B cell (primary cell): ENCODE data around the gene SUSD4. TPM values are rescaled to one million over a fixed set of nuclear protein-coding genes. Genes with fewer than 3 reads are reported as not detected.

Experiments
- ATAC-seq: fragments of 200-7000 bp; cut with Tn5 transposase; one replicate; pipeline ENCODE4 v1.10.0; 2021; ENCODE audit warnings: low read depth, mild to moderate bottlenecking, moderate number of reproducible peaks, moderate library complexity
- CTCF ChIA-PET: fragments of 350-600 bp; sonication (Branson Sonifier 250); formaldehyde crosslinking; loops from one replicate; lab custom pipeline; 2021; ENCODE audit warnings: antibody characterized with exemption, inconsistent platforms; lab: Charles Lee
- POLR2A ChIA-PET: fragments of 350-600 bp; sonication (Branson Sonifier 250); formaldehyde crosslinking; loops from one replicate; lab custom pipeline; 2021; ENCODE audit warnings: antibody characterized with exemption; lab: Charles Lee
- DNase-seq: peaks from one replicate; pipeline ENCODE4 v3.0.0; 2013
- H2AFZ ChIP-seq: 2 replicates; pipeline ENCODE4 v1.6.1; 2012; ENCODE audit warnings: mild to moderate bottlenecking, low read depth, low read length; ENCODE audit not compliant: insufficient read depth, poor library complexity, severe bottlenecking
- H3K27ac ChIP-seq, 2 donors: 1 replicate in 1 of 2; 2 replicates in 1 of 2; pipeline ENCODE4 v1.5.1; 2012 to 2013; ENCODE audit warnings: low read length in 2 of 2, mild to moderate bottlenecking in 2 of 2, moderate library complexity in 1 of 2
- H3K27me3 ChIP-seq, 4 experiments: fragments of 200-600 bp in 1 of 4; sonication (generic) in 1 of 4; replicated peaks in 1 of 4; 1 replicate in 2 of 4; 2 replicates in 2 of 4; pipeline versions ENCODE4 v1.6.1 to v1.7.0; 2013 to 2016; ENCODE audit warnings: low read length in 3 of 4, mild to moderate bottlenecking in 2 of 4, mixed read lengths in 1 of 4, moderate library complexity in 1 of 4; ENCODE audit not compliant: insufficient read depth in 4 of 4, control insufficient read depth in 3 of 4; ENCODE audit errors: control extremely low read depth in 1 of 4
- H3K36me3 ChIP-seq, 2 experiments: replicated peaks in 1 of 2; 1 replicate in 1 of 2; 2 replicates in 1 of 2; pipeline versions ENCODE4 v1.6.1 to v1.7.1; 2013; ENCODE audit warnings: low read length in 1 of 2; ENCODE audit not compliant: insufficient read depth in 2 of 2, control insufficient read depth in 1 of 2; ENCODE audit errors: control extremely low read depth in 1 of 2, extremely low read depth in 1 of 2
- H3K4me1 ChIP-seq, 2 donors: fragments of 200-600 bp in 1 of 2; sonication (generic) in 1 of 2; 1 replicate in 1 of 2; 2 replicates in 1 of 2; pipeline versions ENCODE4 v1.5.1 to v1.6.1; 2013 to 2017; ENCODE audit warnings: low read length in 2 of 2; ENCODE audit not compliant: control insufficient read depth in 2 of 2, insufficient read depth in 2 of 2
- H3K4me2 ChIP-seq: replicated peaks from 2 replicates; pipeline ENCODE3; 2012; ENCODE audit warnings: mild to moderate bottlenecking, low read depth, low read length; ENCODE audit not compliant: poor library complexity, severe bottlenecking
- H3K4me3 ChIP-seq, 5 experiments: fragments of 200-600 bp in 1 of 5; sonication (generic) in 1 of 5; 1 replicate in 3 of 5; 2 replicates in 2 of 5; pipeline versions ENCODE4 v1.5.1 to v1.7.0; 2011 to 2016; ENCODE audit warnings: low read length in 4 of 5, mild to moderate bottlenecking in 4 of 5, low read depth in 2 of 5, control low read depth in 1 of 5, moderate library complexity in 1 of 5; ENCODE audit not compliant: insufficient read depth in 1 of 5; ENCODE audit errors: control extremely low read depth in 1 of 5, extremely low read depth in 1 of 5
- H3K79me2 ChIP-seq: fragments of 200-600 bp; sonication (generic); one replicate; pipeline ENCODE4 v1.6.0; 2016; ENCODE audit warnings: low read length; ENCODE audit not compliant: control insufficient read depth, insufficient read depth
- H3K9ac ChIP-seq: fragments of 200-600 bp; sonication (generic); 2 replicates; pipeline ENCODE4 v1.6.1; 2017; ENCODE audit warnings: mild to moderate bottlenecking, low read length, moderate library complexity
- H3K9me3 ChIP-seq, 3 donors: one replicate each; pipeline versions ENCODE4 v1.6.1 to v1.7.1; 2013; ENCODE audit warnings: low read length in 2 of 3; ENCODE audit not compliant: control insufficient read depth in 2 of 3, insufficient read depth in 1 of 3; ENCODE audit errors: control extremely low read depth in 1 of 3
- H4K20me1 ChIP-seq: 2 replicates; pipeline ENCODE4 v1.6.0; 2012; ENCODE audit warnings: mild to moderate bottlenecking, low read length; ENCODE audit not compliant: insufficient read depth, control insufficient read depth, poor library complexity, severe bottlenecking
- H3K27ac Mint-ChIP-seq: one replicate; pipeline ENCODE4 v1.8.0; 2021; ENCODE audit warnings: mixed read lengths
- H3K27me3 Mint-ChIP-seq: one replicate; pipeline ENCODE4 v1.8.0; 2021; ENCODE audit warnings: mixed read lengths
- H3K4me1 Mint-ChIP-seq: one replicate; pipeline ENCODE4 v1.8.0; 2021; ENCODE audit warnings: mixed read lengths
- H3K4me3 Mint-ChIP-seq: one replicate; pipeline ENCODE4 v1.8.0; 2021; ENCODE audit warnings: mixed read lengths
- H3K9me3 Mint-ChIP-seq: one replicate; pipeline ENCODE4 v1.8.0; 2022; ENCODE audit warnings: mixed read lengths; ENCODE audit not compliant: insufficient read depth
- EZH2 ChIP-seq: IDR thresholded peaks from 2 replicates; pipeline ENCODE4 v1.6.1; 2012; ENCODE audit warnings: borderline replicate concordance, low read depth, mild to moderate bottlenecking, moderate library complexity, low read length; ENCODE audit not compliant: insufficient read depth, poor library complexity, severe bottlenecking
- WGBS: methylation state at CpG from one replicate; pipeline ENCODE4 v1.1.5; 2013; ENCODE audit warnings: missing lambda C conversion rate; ENCODE audit not compliant: insufficient coverage; 5-methylcytosine and 5-hydroxymethylcytosine counted together
- intact Hi-C: fragments of 100-400 bp; cut with micrococcal nuclease; formaldehyde crosslinking; loops from one replicate; pipeline ENCODE4 v1.10.0; 2022
- polyA plus RNA-seq: library from polyadenylated mRNA; depleted of rRNA; stranded (reverse); fragments of >200 nt; gene quantifications from 2 replicates; pipeline ENCODE4 v1.2.3, GENCODE V29; 2012
- total RNA-seq, 2 donors: library from RNA; stranded (reverse); fragments of 120-200 nt in 1 of 2; gene quantifications; 1 replicate in 1 of 2; 2 replicates in 1 of 2; pipeline versions ENCODE4 v1.2.3 to v1.2.4, GENCODE V29; 2013 to 2022
- TF ChIP-seq, protein P1 (sequence below): fragments of 200-600 bp; IDR thresholded peaks from one replicate; pipeline ENCODE4 v1.8.0; 2022; ENCODE audit warnings: antibody characterized with exemption, mild to moderate bottlenecking

The SUSD4 gene
- total and polyA plus RNA-seq, 2 donors (not counting 1 experiment from before 2014, with no cell fraction given): 0.13 TPM; not detected in 1

DNA sequence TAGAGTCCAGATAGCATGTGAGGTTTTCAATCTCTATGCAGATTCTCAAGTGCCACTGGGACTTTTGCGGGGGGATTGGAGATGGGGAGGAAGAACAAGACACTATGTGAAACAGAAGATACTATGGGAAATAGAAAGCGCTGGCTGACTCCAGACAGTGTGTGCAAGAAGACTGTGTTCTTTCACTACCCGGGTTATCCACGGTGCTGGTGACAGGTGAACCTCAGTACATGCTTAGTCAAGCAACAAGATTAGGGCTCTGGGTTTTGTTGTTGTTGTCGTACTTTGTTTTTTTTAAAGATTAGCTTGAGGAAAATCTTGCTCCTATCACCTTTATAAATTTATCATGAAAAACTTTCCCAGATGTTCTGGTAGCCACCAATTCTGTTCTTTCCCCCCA is 56.4 kb downstream of the SUSD4 start:
- DNase-seq: no peak
- H3K4me3 Mint-ChIP-seq: no peak overlapping the region
- Histone ChIP-seq H2AFZ (no peak overlapping the region), H3K9me3 (peaks cover 0 to 3% (median 3%) of the 10 kb centered on the region in 3 donors), H3K4me2 (no peak overlapping the region), H4K20me1 (no peaks in the 10 kb centered on the region), H3K27me3 (peaks cover 0 to 4% (median 0%) of the 10 kb centered on the region in 4 experiments), H3K27ac (no peak overlapping the region), H3K4me3 (no peak overlapping the region), H3K79me2 (no peaks in the 10 kb centered on the region), H3K4me1 (no peaks in the 10 kb centered on the region), H3K9ac (no peak overlapping the region), H3K36me3 (no peaks in the 10 kb centered on the region)
- no peak for ATAC-seq
- no peak for TF ChIP-seq EZH2
- TF ChIP-seq, protein P1, sequence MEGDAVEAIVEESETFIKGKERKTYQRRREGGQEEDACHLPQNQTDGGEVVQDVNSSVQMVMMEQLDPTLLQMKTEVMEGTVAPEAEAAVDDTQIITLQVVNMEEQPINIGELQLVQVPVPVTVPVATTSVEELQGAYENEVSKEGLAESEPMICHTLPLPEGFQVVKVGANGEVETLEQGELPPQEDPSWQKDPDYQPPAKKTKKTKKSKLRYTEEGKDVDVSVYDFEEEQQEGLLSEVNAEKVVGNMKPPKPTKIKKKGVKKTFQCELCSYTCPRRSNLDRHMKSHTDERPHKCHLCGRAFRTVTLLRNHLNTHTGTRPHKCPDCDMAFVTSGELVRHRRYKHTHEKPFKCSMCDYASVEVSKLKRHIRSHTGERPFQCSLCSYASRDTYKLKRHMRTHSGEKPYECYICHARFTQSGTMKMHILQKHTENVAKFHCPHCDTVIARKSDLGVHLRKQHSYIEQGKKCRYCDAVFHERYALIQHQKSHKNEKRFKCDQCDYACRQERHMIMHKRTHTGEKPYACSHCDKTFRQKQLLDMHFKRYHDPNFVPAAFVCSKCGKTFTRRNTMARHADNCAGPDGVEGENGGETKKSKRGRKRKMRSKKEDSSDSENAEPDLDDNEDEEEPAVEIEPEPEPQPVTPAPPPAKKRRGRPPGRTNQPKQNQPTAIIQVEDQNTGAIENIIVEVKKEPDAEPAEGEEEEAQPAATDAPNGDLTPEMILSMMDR: no peak
- H3K4me1 Mint-ChIP-seq: no peaks in the 10 kb centered on the region
- CTCF ChIA-PET: no interaction called here
- intact Hi-C loops: no loop called here
- no peaks in the 10 kb centered on the region for H3K9me3 Mint-ChIP-seq
- 96% methylated on average over 4 of the region's 5 CpGs for WGBS
- no peak overlapping the region for H3K27ac Mint-ChIP-seq
- POLR2A ChIA-PET: no interaction called here
- H3K27me3 Mint-ChIP-seq: peaks cover 4% of the 10 kb centered on the region

DNA sequence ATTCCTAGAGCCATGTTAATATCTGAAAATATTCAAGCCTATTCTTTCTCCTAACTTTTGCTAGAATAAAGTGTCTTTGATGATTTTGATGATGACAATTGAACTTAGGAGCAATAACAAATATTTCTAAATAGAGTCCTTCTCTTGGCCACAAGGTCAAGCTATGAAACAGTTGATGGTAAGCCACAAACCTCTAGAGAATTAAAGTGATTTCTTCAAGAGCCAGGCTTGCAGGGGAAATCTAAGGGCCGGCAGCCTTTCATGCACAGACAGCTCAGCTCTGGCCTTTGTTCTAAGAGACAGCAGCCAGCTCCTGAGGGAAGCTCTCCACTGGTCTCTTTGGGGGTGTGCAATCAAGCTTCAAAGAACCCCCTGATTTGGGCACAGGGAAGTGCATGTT is 59.0 kb downstream of the SUSD4 start:
- H3K4me2 ChIP-seq: no peak overlapping the region
- H3K9me3 Mint-ChIP-seq: no peaks in the 10 kb centered on the region
- H3K9me3 ChIP-seq: peaks cover 0 to 6% (median 3%) of the 10 kb centered on the region in 3 donors
- H3K4me1 ChIP-seq: no peaks in the 10 kb centered on the region
- DNase-seq: no peak
- H3K79me2 ChIP-seq: no peaks in the 10 kb centered on the region
- no peak overlapping the region for H2AFZ ChIP-seq
- no peak for TF ChIP-seq EZH2
- TF ChIP-seq, protein P1: no peak
- 15% methylated on average over 1 of the region's 1 CpG for WGBS
- H3K27me3 ChIP-seq: peaks cover 0 to 4% (median 0%) of the 10 kb centered on the region in 4 experiments
- H3K27ac ChIP-seq: no peak overlapping the region
- no peaks in the 10 kb centered on the region for H3K4me1 Mint-ChIP-seq
- ChIA-PET POLR2A (no interaction called here), CTCF (no interaction called here)
- no peak overlapping the region for H3K4me3 Mint-ChIP-seq
- no peak overlapping the region for H3K27ac Mint-ChIP-seq
- H4K20me1 ChIP-seq: no peaks in the 10 kb centered on the region
- no peak overlapping the region for H3K9ac ChIP-seq
- ATAC-seq: no peak
- no peaks in the 10 kb centered on the region for H3K36me3 ChIP-seq
- no peaks in the 10 kb centered on the region for H3K27me3 Mint-ChIP-seq
- intact Hi-C loops: no loop called here
- no peak overlapping the region for H3K4me3 ChIP-seq
